Measurements from ENCODE around the gene FGD2. TPM values are rescaled to one million over a fixed set of nuclear protein-coding genes. Genes with fewer than 3 reads are reported as not detected.

FGD2 gene
- total and polyA plus RNA-seq, 2 of the 4 experiments (the other 2 are of a cell fraction) = 0.07 TPM; not detected in 1

- no peak overlapping the region for H2BK120ac ChIP-seq (ENCODE audit: low read depth, low read length)
- H2AK5ac ChIP-seq (ENCODE audit: low read depth, low read length) = peak overlapping the region; percentile 33; the same call in 1 of the 2 replicates
- WGBS, 2 experiments (ENCODE audit: extremely low coverage in 2 of 2, insufficient read length in 1 of 2) = 83% methylated on average over 2 of the region's 10 CpGs; no CpG with 5 or more reads in 1 of the 2 experiments
- H2BK15ac ChIP-seq (ENCODE audit: low read depth, low read length) = no peak overlapping the region
- H3K4me2 ChIP-seq (ENCODE audit: low read depth, low read length) = no peak overlapping the region
- BruUV-seq (replicated peaks) = no TSS peak
- no peak overlapping the region for H3K9ac ChIP-seq (ENCODE audit: low read depth, low read length)
- no peak overlapping the region for H3K18ac ChIP-seq (ENCODE audit: low read depth, low read length)
- H2AFZ ChIP-seq (replicated peaks; ENCODE audit: low read length, poor library complexity) = no peak overlapping the region
- H3K23ac ChIP-seq (ENCODE audit: low read depth, low read length) = no peak overlapping the region
- H2AK9ac ChIP-seq (replicated peaks; ENCODE audit: low read depth, low read length, poor library complexity) = no peak overlapping the region
- no peaks in the 10 kb centered on the region for H3K9me3 ChIP-seq (ENCODE audit: control insufficient read depth, insufficient read depth, low read length)
- no peaks in the 10 kb centered on the region for H3K36me3 ChIP-seq (ENCODE audit: control insufficient read depth, insufficient read depth, low read length)
- 0 out of 2 replicates have a peak, but pooled peaks cover 3% of the 10 kb centered on the region for H3K9me1 ChIP-seq (ENCODE audit: insufficient read depth, low read length)
- H4K8ac ChIP-seq (ENCODE audit: low read depth in 2 of 2, low read length in 2 of 2) = no peak overlapping the region
- no peak overlapping the region for H4K91ac ChIP-seq (ENCODE audit: insufficient read depth, low read depth, low read length)
- no peak overlapping the region for H4K5ac ChIP-seq (ENCODE audit: low read depth, low read length)
- H3K4me1 ChIP-seq (ENCODE audit: control insufficient read depth, insufficient read depth, low read length) = peaks cover 6% of the 10 kb centered on the region
- no peaks in the 10 kb centered on the region; the same call in 1 of the 2 replicates for H3K27me3 ChIP-seq (ENCODE audit: control insufficient read depth, insufficient read depth, low read length)
- ChIA-PET POLR2A (ENCODE audit: unreplicated experiment) (no interaction called here), CTCF (interaction anchor here (0.7 kb wide), 1 partner anchor 11 kb away, joined by 4 read pairs; no protein-coding TSS in a partner anchor)
- H2BK5ac ChIP-seq (ENCODE audit: low read depth, low read length, poor library complexity, severe bottlenecking) = no peak overlapping the region
- 0 out of 2 replicates have a peak, but pooled peaks cover 3% of the 10 kb centered on the region for H4K20me1 ChIP-seq (ENCODE audit: insufficient read depth, low read length)
- dilution Hi-C loops (cut with HindIII; ENCODE audit: low sequenced_read_pairs, unreplicated experiment) (no loop called here), in situ Hi-C loops (cut with MboI; ENCODE audit: low sequenced_read_pairs) (no loop called here), intact Hi-C loops (cut with micrococcal nuclease) (no loop called here)
- no peak overlapping the region for H3K56ac ChIP-seq (ENCODE audit: extremely low read depth, insufficient read depth, low read length)
- no peak overlapping the region for H2BK20ac ChIP-seq (ENCODE audit: low read depth, low read length)
- no peak for ATAC-seq (ENCODE audit: low read depth)
- no peak overlapping the region for H3K4me3 ChIP-seq (ENCODE audit: insufficient read depth, low read depth, low read length)
- no peaks in the 10 kb centered on the region for H3K79me1 ChIP-seq (ENCODE audit: low read depth in 1 of 2, low read length in 2 of 2)
- no peak overlapping the region for H3K4ac ChIP-seq (ENCODE audit: low read depth, low read length)
- no peak for DNase-seq
- no peak overlapping the region for H3K14ac ChIP-seq (replicated peaks; ENCODE audit: low read depth, low read length)
- H3K27ac ChIP-seq (ENCODE audit: insufficient read depth, low read length) = no peak overlapping the region
- TF ChIP-seq CEBPB (IDR thresholded peaks at IDR 0.05; ENCODE audit: low read depth, low read length) = no peak
- TF ChIP-seq RFX5 (IDR thresholded peaks at IDR 0.05; ENCODE audit: low read depth, low read length) = no peak
- TF ChIP-seq CHD1 (IDR thresholded peaks at IDR 0.05; ENCODE audit: low read depth, low read length) = no peak
- TF ChIP-seq SMC3 (IDR thresholded peaks at IDR 0.05; ENCODE audit: low read depth, low read length) = no peak
- TF ChIP-seq USF2 (IDR thresholded peaks at IDR 0.05; ENCODE audit: low read depth, low read length) = no peak
- TF ChIP-seq RAD21 (IDR thresholded peaks at IDR 0.05; ENCODE audit: low read length) = no peak
- TF ChIP-seq MAZ (IDR thresholded peaks at IDR 0.05; ENCODE audit: borderline replicate concordance, low read depth, low read length) = no peak
- no peak for TF ChIP-seq CTCF (conservative IDR thresholded peaks at IDR 0.05; ENCODE audit: low read depth, low read length)
- no peak for TF ChIP-seq ELK1 (IDR thresholded peaks at IDR 0.05; ENCODE audit: borderline replicate concordance, low read depth, low read length)
- TF ChIP-seq FOS (IDR thresholded peaks at IDR 0.05; ENCODE audit: low read depth, low read length) = no peak
- no peak for TF ChIP-seq BHLHE40 (IDR thresholded peaks at IDR 0.05; ENCODE audit: low read depth, low read length)
- TF ChIP-seq NFE2L2 (IDR thresholded peaks at IDR 0.05; ENCODE audit: low read depth, low read length) = no peak
- no peak for TF ChIP-seq POLR2A (IDR thresholded peaks at IDR 0.05; ENCODE audit: low read depth, low read length)
- TF ChIP-seq MAFK (IDR thresholded peaks at IDR 0.05; ENCODE audit: low read depth, low read length) = no peak
- TF ChIP-seq MXI1 (IDR thresholded peaks at IDR 0.05; ENCODE audit: borderline replicate concordance, low read depth, low read length) = no peak
Measured at GRCh38 chr6:37047689-37048402, 42.4 kb downstream of the FGD2 start.
